GM23248 (cell line): ENCODE measurements around the gene ASAP2. TPM values are rescaled to one million over a fixed set of nuclear protein-coding genes. Genes with fewer than 3 reads are reported as not detected.

Experiments used
- DNase-seq: peaks from one replicate; pipeline ENCODE4 v3.0.0-alpha.2; 2015
- H2AFZ ChIP-seq: fragments of 200-600 bp; sonication (generic); 2 replicates; pipeline ENCODE4 v1.6.1; 2016; ENCODE audit warnings: antibody characterized with exemption
- H3F3A ChIP-seq: fragments of 200-600 bp; sonication (generic); 2 replicates; pipeline ENCODE4 v1.6.1; 2016; ENCODE audit warnings: mild to moderate bottlenecking, antibody characterized with exemption, mixed run types; ENCODE audit not compliant: insufficient read depth
- H3K27ac ChIP-seq: fragments of 200-600 bp; sonication (generic); 2 replicates; pipeline ENCODE4 v1.5.1; 2016; ENCODE audit warnings: mild to moderate bottlenecking
- H3K27me3 ChIP-seq: fragments of 200-600 bp; sonication (generic); replicated peaks from 2 replicates; pipeline ENCODE4 v1.6.1; 2016; ENCODE audit warnings: mild to moderate bottlenecking; ENCODE audit not compliant: insufficient read depth
- H3K36me3 ChIP-seq: fragments of 200-600 bp; sonication (generic); 2 replicates; pipeline ENCODE4 v1.6.1; 2016; ENCODE audit warnings: low read depth, mild to moderate bottlenecking
- H3K4me1 ChIP-seq: fragments of 200-600 bp; sonication (generic); 2 replicates; pipeline ENCODE4 v1.6.1; 2016; ENCODE audit warnings: mild to moderate bottlenecking; ENCODE audit not compliant: insufficient read depth
- H3K4me2 ChIP-seq: fragments of 200-600 bp; sonication (generic); one replicate; pipeline ENCODE4 v1.6.1; 2016; ENCODE audit warnings: mild to moderate bottlenecking; ENCODE audit not compliant: unreplicated experiment
- H3K4me3 ChIP-seq: fragments of 200-600 bp; sonication (generic); 2 replicates; pipeline ENCODE4 v1.5.1; 2016; ENCODE audit warnings: mild to moderate bottlenecking
- H3K79me2 ChIP-seq: fragments of 200-600 bp; sonication (generic); 2 replicates; pipeline ENCODE4 v1.6.1; 2016; ENCODE audit warnings: mild to moderate bottlenecking; ENCODE audit not compliant: insufficient read depth
- H3K9ac ChIP-seq: fragments of 200-600 bp; sonication (generic); 2 replicates; pipeline ENCODE4 v1.6.1; 2016; ENCODE audit warnings: mild to moderate bottlenecking
- H3K9me2 ChIP-seq: fragments of 200-600 bp; sonication (generic); 2 replicates; pipeline ENCODE4 v1.6.1; 2016; ENCODE audit warnings: mixed run types, mild to moderate bottlenecking, moderate library complexity; ENCODE audit not compliant: insufficient read depth
- H3K9me3 ChIP-seq: fragments of 200-600 bp; sonication (generic); one replicate; pipeline ENCODE4 v1.6.1; 2017; ENCODE audit warnings: low read depth
- H4K20me1 ChIP-seq: fragments of 200-600 bp; sonication (generic); 2 replicates; pipeline ENCODE4 v1.6.0; 2016; ENCODE audit not compliant: insufficient read depth
- EZH2 ChIP-seq: fragments of 200-600 bp; sonication (generic); IDR thresholded peaks from 2 replicates; pipeline ENCODE4 v1.6.1; 2018; ENCODE audit warnings: antibody characterized with exemption, mild to moderate bottlenecking; ENCODE audit not compliant: insufficient read depth, poor library complexity, severe bottlenecking
- EZH2phosphoT487 ChIP-seq: fragments of 200-600 bp; sonication (generic); IDR thresholded peaks from 2 replicates; pipeline ENCODE4 v1.6.1; 2018; ENCODE audit warnings: antibody characterized with exemption, moderate library complexity, mild to moderate bottlenecking, low read depth; ENCODE audit not compliant: insufficient read depth
- WGBS, 2 experiments: methylation state at CpG; one replicate each; pipeline ENCODE4 v1.1.6; 2015 to 2017; ENCODE audit warnings: low lambda C conversion rate in 2 of 2, low coverage in 1 of 2; ENCODE audit errors: missing lambda C conversion rate in 2 of 2; 5-methylcytosine and 5-hydroxymethylcytosine counted together
- in situ Hi-C: fragments of 300-500 bp; cut with MboI; formaldehyde crosslinking; loops from 2 replicates; pipeline ENCODE4 v1.15.0; 2020
- polyA plus RNA-seq: library from polyadenylated mRNA; unstranded; fragments of >200 nt; fragmentation: Nextera tagmentation; extraction: Ambion mirVana; gene quantifications from 2 replicates; pipeline ENCODE4 v1.2.1, GENCODE V29; 2016
- total RNA-seq: library from RNA; depleted of rRNA; stranded (reverse); fragments of >200 nt; shearing (Covaris generic); gene quantifications from 2 replicates; pipeline ENCODE4 v1.2.3, GENCODE V29; 2014

Gene ASAP2
- total and polyA plus RNA-seq, 2 experiments from 2014 or later = 8.8 to 49.6 TPM

- in situ Hi-C loops = no loop called here
These were observed 138.7 kb downstream of the ASAP2 start for GRCh38 chr2:9345343-9345742.

DNA sequence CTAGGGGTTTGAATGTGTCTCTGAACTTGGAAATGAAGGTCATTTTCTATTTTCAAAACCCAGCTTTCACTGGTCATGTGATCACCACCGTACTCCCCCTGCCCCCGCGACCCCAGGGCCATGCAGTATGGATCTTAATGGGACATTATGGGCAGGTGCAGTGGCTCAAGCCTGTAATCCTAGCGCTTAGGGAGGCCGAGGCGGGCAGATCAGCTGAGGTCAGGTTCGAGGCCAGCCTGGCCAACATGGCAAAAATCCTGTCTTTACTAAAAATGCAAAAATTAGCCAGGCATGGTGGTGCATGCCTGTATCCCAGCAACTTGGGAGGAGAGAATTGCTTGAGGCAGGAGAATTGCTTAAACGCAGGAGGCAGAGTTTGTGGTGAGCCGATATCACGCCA lies 139.4 kb downstream of the ASAP2 start:
- peaks cover 14% of the 10 kb centered on the region for H3K4me1 ChIP-seq
- H3K9me2 ChIP-seq = no peaks in the 10 kb centered on the region
- 97 to 98% methylated on average over 10 of the region's 10 CpGs for WGBS, 2 experiments
- H3F3A ChIP-seq = peaks cover 40% of the 10 kb centered on the region
- no peak overlapping the region for H3K9ac ChIP-seq
- no peak overlapping the region for H3K4me3 ChIP-seq
- H2AFZ ChIP-seq = no peak overlapping the region
- H3K27me3 ChIP-seq = no peaks in the 10 kb centered on the region
- DNase-seq = no peak
- no peaks in the 10 kb centered on the region for H3K9me3 ChIP-seq
- no peak for TF ChIP-seq EZH2
- no peak for TF ChIP-seq EZH2phosphoT487
- H3K4me2 ChIP-seq = no peak overlapping the region
- H3K27ac ChIP-seq = no peak overlapping the region
- peaks cover 50% of the 10 kb centered on the region for H3K79me2 ChIP-seq
- H3K36me3 ChIP-seq = peaks cover 54% of the 10 kb centered on the region
- H4K20me1 ChIP-seq = no peaks in the 10 kb centered on the region
- in situ Hi-C loops = no loop called here

More at GRCh38 chr2:9345343-9345742, 138.7 kb downstream of the ASAP2 start:
- Histone ChIP-seq H4K20me1 (no peaks in the 10 kb centered on the region), H3K4me2 (no peak overlapping the region), H3K36me3 (peaks cover 49% of the 10 kb centered on the region), H3K4me3 (no peak overlapping the region), H3K9me2 (no peaks in the 10 kb centered on the region), H3K9me3 (no peaks in the 10 kb centered on the region), H3F3A (peaks cover 40% of the 10 kb centered on the region), H3K4me1 (peaks cover 14% of the 10 kb centered on the region), H3K27ac (no peak overlapping the region), H3K79me2 (peaks cover 43% of the 10 kb centered on the region), H3K9ac (no peak overlapping the region), H2AFZ (no peak overlapping the region), H3K27me3 (no peaks in the 10 kb centered on the region)
- no peak for TF ChIP-seq EZH2
- TF ChIP-seq EZH2phosphoT487 = no peak
- DNase-seq = no peak
- 94% methylated on average over 7 of the region's 7 CpGs for WGBS, 2 experiments

DNA sequence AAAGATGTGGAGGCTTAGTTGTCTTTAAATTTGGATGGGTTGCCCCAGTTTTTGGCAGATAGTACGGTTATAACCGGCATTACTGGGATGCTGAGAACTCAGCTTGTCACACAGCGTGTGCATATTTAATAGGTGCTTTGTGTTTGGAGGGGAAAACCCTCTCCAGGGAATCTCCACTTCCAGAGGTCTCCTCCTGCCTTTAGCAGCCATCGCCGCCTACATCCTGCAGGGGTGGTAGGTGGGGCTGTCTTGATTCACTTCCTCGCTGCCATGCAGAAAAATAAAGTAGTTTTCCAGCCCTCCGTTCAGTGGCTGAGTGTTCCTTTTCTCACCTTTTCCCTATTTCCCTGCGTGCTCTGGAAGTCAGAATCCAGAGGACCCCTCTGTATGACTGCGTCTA lies 140.3 kb downstream of the ASAP2 start:
- Histone ChIP-seq H3K27me3 (no peaks in the 10 kb centered on the region), H3K9ac (peak overlapping the region; percentile 60), H3F3A (peaks cover 40% of the 10 kb centered on the region), H3K4me3 (peak overlapping the region; percentile 20), H4K20me1 (no peaks in the 10 kb centered on the region), H3K79me2 (peaks cover 44% of the 10 kb centered on the region), H2AFZ (no peak overlapping the region), H3K4me1 (peaks cover 14% of the 10 kb centered on the region), H3K27ac (peak overlapping the region; percentile 71), H3K36me3 (peaks cover 55% of the 10 kb centered on the region), H3K9me2 (no peaks in the 10 kb centered on the region), H3K9me3 (no peaks in the 10 kb centered on the region), H3K4me2 (peak overlapping the region; percentile 36)
- in situ Hi-C loops = no loop called here
- TF ChIP-seq EZH2 = no peak
- no peak for TF ChIP-seq EZH2phosphoT487
- DNase-seq = no peak
- 89 to 90% methylated on average over 9 of the region's 9 CpGs for WGBS, 2 experiments

DNA sequence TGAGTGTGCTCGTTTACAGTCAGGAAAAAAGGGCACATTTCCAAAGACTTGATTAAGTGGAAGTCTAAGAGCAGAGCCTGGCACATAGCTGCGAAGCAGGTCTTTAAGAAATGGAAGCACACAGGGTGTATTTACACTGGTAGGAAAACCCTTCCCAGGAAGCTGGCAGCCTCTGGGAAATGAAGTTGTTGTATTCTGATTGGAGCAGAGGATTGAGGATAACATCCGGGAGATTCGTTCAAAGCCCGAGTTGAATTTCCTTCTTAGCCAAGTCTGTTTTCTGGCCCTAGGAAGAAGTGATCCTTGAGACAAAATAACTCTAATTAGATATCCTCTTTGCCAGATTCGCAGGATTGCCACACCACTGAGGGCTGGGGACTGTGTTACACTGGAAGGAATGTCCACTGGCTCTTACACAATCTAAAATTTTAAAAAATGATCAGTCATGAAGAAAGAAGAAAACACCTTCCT lies 140.8 kb downstream of the ASAP2 start:
- H3K79me2 ChIP-seq = peaks cover 44% of the 10 kb centered on the region
- no peaks in the 10 kb centered on the region for H3K9me3 ChIP-seq
- peak overlapping the region; percentile 36 for H3K4me2 ChIP-seq
- H3K9me2 ChIP-seq = no peaks in the 10 kb centered on the region
- WGBS, 2 experiments = 5 to 8% methylated on average over 6 of the region's 6 CpGs
- in situ Hi-C loops = no loop called here
- H3F3A ChIP-seq = peaks cover 40% of the 10 kb centered on the region
- TF ChIP-seq EZH2phosphoT487 (no peak), EZH2 (no peak)
- H2AFZ ChIP-seq = peak overlapping the region; percentile 25
- no peaks in the 10 kb centered on the region for H3K27me3 ChIP-seq
- no peaks in the 10 kb centered on the region for H4K20me1 ChIP-seq
- peak overlapping the region; percentile 60 for H3K9ac ChIP-seq
- peaks cover 14% of the 10 kb centered on the region for H3K4me1 ChIP-seq
- peak overlapping the region; percentile 71 for H3K27ac ChIP-seq
- peak; percentile 88 for DNase-seq
- H3K36me3 ChIP-seq = peaks cover 55% of the 10 kb centered on the region
- H3K4me3 ChIP-seq = peak overlapping the region; percentile 20

- Histone ChIP-seq H3K36me3 (peaks cover 76% of the 10 kb centered on the region), H3K9ac (no peak overlapping the region), H3K9me3 (no peaks in the 10 kb centered on the region), H2AFZ (no peak overlapping the region), H3K4me3 (no peak overlapping the region), H4K20me1 (no peaks in the 10 kb centered on the region), H3F3A (peaks cover 49% of the 10 kb centered on the region), H3K4me2 (no peak overlapping the region), H3K9me2 (no peaks in the 10 kb centered on the region), H3K27ac (no peak overlapping the region), H3K79me2 (peaks cover 19% of the 10 kb centered on the region), H3K4me1 (peaks cover 18% of the 10 kb centered on the region), H3K27me3 (no peaks in the 10 kb centered on the region)
- in situ Hi-C loops = no loop called here
- TF ChIP-seq EZH2phosphoT487 (no peak), EZH2 (no peak)
- WGBS, 2 experiments = 88 to 94% methylated on average over 12 of the region's 12 CpGs
- DNase-seq = no peak
These were observed 147.7 kb downstream of the ASAP2 start for GRCh38 chr2:9354318-9354717.
